HG03159 (cell line): Measurements from ENCODE around the gene TRAPPC1.
"Not testable (repeated sequence)": the region's sequence is repeated elsewhere in the genome, so short reads cannot be mapped to it uniquely, and the experiment has no call there.

Experiments
- ATAC-seq: cut with Tn5 transposase; IDR thresholded peaks from one replicate; pipeline ENCODE4 v1.9.1; 2021; ENCODE audit warnings: mild to moderate bottlenecking, moderate library complexity; ENCODE audit not compliant: unreplicated experiment

The TRAPPC1 gene, protein sequence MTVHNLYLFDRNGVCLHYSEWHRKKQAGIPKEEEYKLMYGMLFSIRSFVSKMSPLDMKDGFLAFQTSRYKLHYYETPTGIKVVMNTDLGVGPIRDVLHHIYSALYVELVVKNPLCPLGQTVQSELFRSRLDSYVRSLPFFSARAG

GRCh38 chr17:7931709-7932482 lies at the start of gene TRAPPC1, which contains the start of gene CNTROB:
TRAPPC1 (minus strand) TSS chr17:7931946; CDS start chr17:7931829, 117 bp downstream.
CNTROB (plus strand) TSS chr17:7932206; CDS start chr17:7933080, 874 bp downstream.
- ATAC-seq, result peak; percentile 84

- ATAC-seq, result no peak
Measured at GRCh38 chr17:7977805-7978204, 46.1 kb upstream of the TRAPPC1 start.

DNA sequence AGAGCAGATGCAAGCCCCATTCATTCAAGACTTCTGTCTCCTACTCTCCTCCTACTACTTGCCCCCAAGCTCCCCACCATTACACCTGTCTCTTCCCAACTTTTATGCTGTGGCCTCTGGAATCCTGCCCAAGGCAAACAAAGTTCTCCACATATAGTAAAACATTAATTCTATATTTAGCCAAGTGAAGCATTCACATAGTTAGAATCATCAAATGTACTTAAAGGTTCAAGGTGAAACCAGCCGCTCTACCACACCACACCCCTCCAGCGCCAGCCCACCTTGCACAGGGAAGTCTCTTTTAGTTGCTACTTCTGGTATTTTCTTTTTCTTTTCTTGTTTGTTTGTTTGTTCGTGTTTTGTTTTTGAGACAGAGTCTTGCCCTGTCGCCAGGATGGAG lies 45.3 kb upstream of the TRAPPC1 start:
- ATAC-seq, result no peak

GRCh38 chr17:7974638-7975131 lies 42.9 kb upstream of the TRAPPC1 start:
- ATAC-seq, result no peak

GRCh38 chr17:7972131-7972785 lies 40.5 kb upstream of the TRAPPC1 start:
- no peak for ATAC-seq

DNA sequence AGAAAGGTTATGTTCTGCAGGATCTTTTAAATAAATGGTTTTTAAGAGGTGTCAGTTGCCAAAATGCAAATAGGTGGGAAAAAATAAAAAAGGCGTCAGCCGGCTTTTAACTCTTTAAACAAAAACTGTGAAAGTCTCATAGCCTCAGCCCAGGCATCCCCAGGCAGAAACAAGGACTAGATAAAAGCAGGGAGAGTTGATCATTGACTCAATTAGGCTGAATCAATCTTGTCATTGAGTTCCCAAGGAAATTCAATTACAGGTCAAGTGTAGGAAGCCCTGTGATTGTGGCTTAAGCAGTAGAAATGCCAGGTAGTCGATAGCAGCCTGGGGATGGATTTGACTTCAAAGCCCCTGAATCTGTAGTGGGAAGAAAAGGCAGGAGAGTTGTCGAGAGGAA lies 39.9 kb upstream of the TRAPPC1 start:
- ATAC-seq, result no peak

DNA sequence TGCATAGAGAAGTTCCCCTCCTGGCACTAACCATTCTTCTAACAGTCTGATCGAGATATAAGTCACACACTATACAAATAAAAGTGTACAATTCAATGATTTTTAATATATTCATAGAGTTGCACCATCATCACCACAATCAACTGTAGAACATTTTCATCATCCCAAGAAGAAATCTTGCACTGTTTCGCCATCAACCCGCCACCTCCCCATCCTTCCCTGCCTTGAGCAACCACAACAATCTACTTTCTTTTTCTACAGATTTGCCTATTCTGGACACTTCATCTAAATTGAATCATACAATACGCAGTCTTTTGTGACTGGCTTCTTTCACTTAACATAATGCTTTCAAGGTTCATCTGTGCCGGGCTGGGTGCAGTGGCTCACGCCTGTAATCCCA lies 37.7 kb upstream of the TRAPPC1 start:
- no peak for ATAC-seq

GRCh38 chr17:7967751-7968150 lies 36.0 kb upstream of the TRAPPC1 start:
- ATAC-seq, result no peak

DNA sequence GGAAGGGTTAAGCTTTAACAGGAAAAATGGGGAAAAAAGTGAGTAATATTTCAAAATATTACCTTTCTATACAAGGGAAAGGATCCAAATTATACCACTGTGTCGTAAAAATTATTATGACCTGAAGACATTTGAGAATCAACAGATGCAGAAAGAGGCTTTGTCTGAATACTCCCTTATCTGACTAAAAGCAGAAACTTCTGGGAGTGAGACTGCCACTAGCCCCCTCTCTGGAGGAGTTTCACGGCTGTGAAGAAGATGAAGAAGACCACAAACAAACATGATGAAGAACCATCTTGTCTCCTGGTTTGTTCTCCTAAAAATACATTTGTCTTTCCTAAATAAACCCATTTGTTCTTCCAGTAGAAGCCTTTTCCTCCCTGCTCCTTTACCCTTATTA lies 29.7 kb upstream of the TRAPPC1 start:
- no peak for ATAC-seq

GRCh38 chr17:7959503-7960253 lies 27.9 kb upstream of the TRAPPC1 start:
- no peak for ATAC-seq

DNA sequence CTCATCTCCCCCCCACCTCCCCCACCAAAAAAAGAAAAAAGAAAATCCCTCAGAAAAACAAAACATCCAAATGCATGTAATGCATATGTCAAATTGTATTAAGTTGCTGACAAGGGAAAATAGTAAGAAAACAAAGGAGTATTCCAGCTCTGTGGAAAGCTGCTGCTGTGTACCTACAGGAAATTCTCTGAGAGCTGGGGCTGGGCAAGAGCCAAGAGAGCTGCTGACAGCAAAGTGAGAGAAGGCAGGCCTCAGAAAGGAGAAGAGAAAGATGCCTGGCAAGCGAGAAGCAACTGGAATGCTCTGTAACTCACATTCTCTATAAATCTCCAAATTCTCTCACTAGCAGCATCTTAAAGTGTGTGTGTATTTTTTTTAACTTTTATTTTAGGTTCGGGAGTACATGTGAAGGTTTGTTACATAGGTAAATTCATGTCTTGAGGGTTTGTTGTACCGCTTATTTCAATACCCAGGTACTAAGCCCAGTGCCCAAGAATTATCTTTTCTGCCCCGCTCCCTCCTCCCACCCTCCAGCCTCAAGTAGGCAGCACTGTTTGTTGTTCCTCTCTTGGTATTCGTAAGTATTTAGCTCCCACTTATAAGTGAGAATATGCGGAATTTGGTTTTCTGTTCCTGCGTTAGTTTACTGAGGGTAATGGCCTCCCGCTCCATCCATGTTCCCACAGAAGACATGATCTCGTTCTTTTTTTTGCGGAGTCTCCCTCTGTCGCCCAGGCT lies 24.7 kb upstream of the TRAPPC1 start:
- ATAC-seq, result no peak

DNA sequence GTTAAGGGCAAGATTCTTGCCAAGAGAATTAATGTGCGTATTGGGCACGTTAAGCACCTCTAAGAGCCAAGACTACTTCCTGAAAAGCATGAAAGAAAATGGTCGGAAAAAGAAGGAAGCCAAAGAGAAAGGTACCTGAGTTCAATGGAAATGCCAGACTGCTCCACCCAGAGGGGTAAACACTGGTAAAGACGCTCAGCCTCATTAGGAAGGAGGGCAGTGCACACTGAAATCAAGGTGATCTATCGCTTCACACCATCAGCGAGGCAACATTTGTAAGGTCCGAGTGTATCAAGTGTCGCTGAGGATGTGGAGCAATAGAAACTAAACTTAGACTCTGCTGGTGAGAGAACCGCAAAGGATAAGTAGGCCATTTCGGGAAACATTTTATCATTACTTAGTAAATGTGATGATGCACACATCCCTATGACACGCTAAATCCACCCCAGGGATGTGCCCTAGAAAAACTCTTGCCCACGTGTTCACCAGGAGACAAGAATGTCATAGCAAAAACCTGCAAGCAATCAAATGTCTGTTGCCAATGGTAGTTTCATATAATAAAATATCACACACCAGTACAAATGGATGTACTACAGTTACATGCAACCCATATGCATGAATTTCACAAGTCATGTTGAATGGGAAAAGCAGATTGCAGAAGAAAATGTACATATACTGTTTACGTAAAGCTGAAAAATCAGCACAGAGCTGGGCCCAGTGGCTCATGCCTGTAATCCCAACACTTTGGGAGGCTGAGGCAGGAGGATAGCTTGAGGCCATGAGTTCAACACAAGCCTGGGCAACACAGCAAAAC lies 23.9 kb upstream of the TRAPPC1 start:
- no peak for ATAC-seq

DNA sequence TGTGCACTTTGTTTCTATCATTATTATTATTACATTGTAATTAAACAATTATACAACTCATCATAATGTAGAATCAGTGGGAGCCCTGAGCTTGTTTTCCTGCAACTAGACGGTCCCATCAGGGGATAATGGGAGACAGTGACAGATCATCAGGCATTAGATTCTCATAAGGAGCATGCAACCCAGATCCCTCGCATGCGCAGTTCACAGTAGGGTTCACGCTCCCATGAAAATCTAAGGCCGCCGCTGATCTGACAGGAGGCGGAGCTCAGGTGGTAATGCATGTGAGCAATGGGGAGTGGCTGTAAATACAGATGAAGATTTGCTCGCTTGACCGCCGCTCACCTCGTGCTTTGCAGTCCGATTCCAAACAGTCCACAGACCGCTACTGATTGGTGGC lies 21.5 kb upstream of the TRAPPC1 start:
- not testable (repeated sequence) for ATAC-seq

- no peak for ATAC-seq
Measured at GRCh38 chr17:7951143-7951792, 19.5 kb upstream of the TRAPPC1 start.

DNA sequence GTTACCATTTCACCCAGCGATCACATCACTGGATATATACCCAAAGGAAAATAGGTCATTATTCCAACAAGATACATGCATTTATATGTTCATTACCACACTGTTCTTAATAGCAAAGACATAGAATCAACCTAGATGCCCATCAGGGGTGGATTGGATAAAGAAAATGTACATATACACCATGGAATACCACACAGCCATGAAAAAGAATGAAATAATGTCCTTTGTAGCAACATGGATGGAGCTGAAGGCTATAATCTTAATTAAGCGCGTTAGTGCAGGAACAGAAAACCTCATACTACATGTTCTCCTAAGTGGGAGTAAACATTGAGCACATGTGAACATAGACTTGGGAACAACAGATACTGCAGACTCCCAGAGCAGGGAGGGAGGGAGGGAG lies 18.8 kb upstream of the TRAPPC1 start:
- no peak for ATAC-seq

- no peak for ATAC-seq
Measured at GRCh38 chr17:7947651-7948050, 15.9 kb upstream of the TRAPPC1 start.

DNA sequence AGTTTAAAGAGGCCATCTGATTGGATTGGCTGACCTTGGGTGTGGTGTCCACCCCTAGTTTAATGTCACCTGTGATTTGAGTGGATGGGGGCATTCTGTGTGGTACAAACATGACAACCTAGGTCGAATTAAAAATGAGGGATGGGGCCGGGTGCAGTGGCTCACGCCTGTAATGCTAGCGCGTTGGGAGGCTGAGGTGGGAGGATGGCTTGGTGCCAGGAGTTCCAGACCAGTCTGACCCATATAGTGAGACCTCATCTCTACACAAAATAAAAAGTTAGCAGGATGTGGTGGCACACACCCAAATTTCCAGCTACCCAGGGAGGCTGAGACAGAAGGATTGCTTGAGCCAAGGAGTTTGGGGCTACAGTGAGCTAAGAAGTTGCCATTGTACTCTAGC lies 14.7 kb upstream of the TRAPPC1 start:
- no peak for ATAC-seq

DNA sequence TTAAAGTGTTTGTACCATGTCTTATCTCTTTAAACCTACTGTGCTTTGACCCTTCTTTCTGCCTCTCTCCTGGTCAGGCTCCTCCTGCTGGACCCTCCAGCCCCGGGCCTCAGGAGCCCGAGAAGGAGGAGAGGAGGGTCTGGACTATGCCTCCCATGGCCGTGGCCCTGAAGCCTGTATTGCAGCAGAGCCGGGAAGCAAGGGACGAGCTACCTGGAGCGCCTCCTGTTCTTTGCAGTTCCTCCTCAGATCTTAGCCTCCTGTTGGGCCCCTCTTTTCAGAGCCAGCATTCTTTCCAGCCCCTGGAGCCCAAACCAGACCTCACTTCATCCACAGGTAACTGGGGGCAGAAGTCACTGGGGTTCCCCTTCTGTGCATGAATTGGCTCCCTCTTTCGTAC lies 13.9 kb upstream of the TRAPPC1 start:
- ATAC-seq, result no peak

GRCh38 chr17:7944326-7944725 lies 12.6 kb upstream of the TRAPPC1 start:
- ATAC-seq, result no peak
